ENCODE data around the gene PDCD4.
"Not testable (repeated sequence)": the region's sequence is repeated elsewhere in the genome, so short reads cannot be mapped to it uniquely, and the experiment has no call there.

Gene PDCD4

DNA sequence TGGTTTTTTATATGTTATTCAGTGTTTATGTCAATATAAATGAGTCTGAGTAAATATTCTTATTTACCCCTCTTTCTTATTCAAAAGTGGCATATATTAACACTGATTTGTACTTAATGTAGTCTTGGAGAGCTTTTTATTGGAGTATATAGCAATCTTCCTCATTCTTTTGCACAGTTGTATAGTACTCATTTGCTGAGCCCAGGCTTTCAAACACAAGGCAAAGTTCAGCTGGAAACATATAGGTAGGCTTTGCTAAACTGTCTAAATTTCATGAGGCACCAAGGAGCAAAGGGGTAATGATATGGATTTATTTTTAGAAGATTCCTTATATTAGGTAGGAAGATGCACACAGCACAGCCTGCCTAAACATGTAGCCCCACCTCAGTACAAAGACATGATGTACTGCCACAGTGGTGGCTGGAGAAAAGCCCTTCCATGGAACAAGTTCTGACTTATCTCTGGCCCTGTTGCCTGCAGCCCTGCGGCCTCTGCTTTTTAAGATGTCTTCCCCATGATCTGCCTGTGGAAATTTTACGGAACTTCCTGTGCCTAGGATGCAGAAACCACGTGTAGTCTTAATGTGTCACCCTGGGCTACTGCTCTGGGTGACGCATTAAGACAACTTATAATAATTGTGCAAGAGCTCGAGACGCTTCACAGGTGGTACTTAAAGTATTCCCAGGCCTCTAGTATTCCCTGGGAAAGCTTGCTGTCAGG lies 9.6 kb upstream of the PDCD4 start:
- DNase-seq, result no peak

DNA sequence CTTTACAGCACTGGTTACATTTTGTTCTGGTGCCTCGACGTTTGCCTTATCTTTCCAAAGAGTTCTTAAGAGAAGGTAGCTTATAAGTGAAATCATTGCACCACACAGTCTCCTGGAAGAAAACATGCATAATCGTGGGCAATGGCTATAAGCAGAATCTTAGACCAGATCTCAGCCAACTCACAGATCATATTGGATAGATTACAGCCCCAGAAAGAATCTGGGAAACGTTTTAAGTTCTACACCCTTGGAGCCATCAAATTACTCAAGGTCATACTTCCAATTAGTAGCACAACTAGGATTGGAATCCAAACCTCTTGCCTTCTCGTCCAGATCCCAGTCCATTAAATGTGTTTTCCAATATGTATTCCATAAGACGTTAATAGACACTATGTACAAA lies 8.8 kb upstream of the PDCD4 start:
- DNase-seq, result no peak

DNA sequence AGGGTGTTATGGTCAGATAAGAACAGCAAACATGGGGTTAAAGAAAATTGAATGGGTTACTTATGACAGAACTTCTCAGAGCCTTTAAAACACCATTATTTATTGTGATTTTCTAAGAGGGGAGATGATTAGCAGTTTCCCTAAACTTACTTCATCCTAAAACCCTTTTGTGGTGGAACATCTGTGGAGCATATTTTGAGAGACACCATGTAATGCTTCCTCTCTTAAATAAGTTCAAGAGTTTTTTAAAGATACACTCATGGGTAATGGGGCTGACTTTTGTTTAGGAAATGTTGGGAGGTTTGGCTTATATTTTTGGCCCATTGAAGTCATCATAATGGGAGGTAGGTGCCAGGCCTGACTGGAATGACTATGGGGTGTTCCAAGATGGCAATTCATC lies 8.4 kb upstream of the PDCD4 start:
- no peak for DNase-seq

DNA sequence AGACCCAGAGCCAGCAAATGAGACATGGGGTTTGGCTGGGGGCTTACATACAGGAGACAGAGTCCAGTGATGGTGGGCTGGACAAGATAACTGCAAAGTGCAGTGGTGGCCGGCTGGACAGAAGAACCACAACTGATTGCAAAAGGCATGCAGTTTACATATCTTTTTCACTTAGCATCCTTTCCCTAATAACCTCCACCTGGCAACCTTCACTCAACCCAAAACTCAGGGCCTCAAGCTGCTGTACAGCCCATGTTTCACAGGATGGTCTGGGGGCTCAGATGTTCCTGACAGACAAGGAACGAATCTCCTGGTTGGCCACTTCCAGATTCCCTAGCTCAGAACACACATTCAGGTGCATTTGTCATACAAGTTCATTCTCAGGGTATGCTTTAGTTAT lies 7.8 kb upstream of the PDCD4 start:
- DNase-seq, result no peak

DNA sequence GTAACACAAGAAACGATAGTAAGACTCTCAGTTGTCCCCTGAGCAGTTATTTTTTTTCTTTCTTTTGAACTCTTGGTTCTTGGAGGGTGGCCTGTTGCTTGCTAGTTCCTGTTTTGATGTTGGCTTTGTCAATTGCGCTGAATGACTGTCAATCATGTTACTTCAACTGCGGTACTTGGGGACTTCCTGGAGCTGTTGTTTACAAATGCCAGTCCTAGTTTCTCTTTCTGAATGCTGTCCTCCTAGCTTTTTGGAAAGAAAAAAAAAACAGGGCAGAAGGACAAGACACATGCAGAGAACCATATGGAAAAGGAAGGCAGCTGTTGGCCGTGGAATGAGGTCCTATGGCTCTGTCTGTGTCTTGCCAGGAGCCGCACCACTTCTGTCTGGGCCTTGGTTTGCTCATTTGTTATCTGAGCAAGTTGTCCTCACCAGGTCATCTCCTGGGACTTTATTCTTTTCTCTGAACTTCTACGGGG lies 7.0 kb upstream of the PDCD4 start:
- no peak for DNase-seq

DNA sequence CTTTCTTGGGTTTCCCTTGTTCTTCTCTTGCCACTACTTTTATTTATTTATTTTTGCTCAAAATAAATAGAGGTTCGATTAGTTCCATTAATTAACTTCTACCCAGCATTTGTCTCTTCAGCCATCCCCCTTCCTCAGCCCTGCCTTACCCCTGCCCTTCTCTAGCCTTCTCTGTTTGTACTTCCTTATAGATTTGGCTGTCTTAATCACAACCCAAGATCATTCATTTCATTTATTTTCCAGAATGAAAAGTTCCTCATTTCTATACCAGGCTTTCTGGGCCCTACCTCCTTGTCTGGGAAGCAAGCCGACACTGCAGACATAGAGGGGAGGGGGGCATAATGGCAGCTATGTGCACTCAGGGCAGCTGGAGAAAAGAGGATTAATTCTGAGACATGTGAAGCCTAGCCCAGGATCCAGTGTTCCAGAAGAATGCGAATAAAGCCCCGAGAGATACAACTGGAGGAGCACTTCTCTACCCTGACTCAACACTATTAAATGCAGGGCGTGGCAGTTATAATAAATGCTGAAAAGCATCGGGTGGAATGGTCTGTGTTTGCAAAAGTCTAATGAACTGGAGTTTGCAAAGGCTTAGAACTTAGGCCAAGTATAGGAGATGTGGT lies 6.4 kb upstream of the PDCD4 start:
- no peak for DNase-seq

DNA sequence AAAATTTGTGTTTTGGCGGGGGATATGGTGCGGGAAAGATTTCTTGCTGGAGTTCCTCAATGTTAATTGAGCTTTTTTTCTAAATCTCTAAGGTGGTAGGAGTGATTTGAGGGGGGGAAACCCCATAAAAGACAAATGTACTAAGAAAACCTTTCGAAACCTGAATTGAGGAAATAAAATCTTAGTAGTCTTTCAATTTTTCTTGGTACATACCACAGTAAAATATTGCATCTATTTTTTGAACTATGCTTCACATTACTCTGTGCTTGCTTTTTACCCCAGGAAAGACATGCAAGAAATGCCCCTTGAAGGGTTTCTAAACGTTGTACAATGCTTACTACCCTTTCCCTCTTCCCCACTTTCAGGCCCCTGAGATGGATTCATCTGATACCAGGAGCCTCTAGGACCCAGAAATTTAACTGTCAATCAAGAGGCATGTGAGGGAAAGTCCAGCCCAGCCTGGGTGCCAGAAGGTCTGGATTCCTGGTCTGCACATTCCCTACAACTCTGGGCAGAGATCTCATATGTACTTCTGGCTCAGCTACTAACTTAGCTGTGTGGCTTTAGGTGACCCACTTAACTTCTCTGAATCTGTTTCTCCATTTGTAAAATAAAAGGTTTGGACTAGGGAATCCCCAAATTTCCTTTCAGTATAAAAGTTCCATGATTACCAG lies 5.8 kb upstream of the PDCD4 start:
- DNase-seq, result no peak

DNA sequence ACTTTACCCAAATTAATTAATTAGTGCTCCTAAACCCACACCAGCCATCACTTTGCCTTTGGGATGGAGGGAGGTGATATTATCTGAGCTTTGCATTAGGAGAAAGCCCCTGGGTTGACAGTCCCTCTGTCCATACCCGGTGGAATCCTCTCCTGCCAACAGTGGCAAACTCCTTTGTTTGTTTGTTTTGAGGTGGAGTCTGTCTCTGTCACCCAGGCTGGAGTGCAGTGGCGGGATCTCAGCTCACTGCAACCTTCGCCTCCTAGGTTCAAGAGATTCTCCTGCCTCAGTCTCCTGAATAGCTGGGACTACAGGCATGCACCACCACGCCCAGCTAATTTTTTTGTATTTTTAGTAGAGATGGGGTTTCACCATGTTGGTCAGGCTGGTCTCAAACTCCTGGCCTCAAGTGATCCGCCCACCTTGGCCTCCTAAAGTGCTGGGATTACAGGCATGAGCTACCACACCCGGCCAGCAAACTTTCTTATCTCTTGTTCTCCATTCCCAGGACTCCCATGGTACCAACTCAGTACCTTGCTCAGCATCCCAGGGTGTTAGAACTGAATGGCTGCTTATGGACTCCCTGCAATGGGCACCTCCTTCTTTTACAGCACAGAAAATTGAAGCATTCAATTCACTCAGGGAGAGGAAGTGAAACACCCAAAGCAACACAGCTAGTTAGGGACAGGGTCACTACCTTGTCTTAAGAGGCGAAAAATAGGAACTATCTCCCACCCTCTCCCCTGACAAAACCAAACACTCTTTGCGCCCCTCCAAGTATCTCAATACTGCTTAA lies 4.5 kb upstream of the PDCD4 start:
- not testable (repeated sequence) for DNase-seq

DNA sequence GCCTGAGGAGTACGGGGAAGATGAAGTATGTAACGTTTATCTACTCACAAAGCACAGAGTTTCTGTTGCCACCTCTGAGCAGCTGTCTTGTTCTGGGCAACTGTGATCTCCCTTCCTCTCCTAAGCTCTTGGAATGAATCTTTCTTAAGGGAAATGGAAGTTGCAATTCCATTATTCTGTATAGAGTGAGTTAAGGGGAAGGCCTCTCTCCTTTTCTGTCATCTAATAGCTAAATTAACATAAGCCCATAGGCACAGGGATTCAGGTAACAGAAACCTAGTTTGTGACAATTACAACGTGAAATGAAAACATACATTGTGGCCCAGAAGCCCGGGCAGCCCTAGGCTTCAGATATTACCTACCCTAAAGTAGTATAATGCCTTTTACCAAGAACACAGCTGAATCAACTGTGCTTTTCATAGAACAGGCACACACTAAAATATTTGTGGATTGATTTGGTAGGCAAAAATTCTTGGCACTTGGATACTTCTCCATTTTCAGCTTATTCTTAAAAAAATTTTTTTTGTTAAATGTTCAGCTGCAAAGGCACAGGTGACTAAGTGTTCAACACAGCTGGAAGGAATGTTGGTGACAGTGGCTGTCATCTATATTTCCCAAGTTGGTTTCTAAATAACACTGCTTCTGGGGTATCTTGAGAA lies 3.8 kb upstream of the PDCD4 start:
- DNase-seq, result no peak

DNA sequence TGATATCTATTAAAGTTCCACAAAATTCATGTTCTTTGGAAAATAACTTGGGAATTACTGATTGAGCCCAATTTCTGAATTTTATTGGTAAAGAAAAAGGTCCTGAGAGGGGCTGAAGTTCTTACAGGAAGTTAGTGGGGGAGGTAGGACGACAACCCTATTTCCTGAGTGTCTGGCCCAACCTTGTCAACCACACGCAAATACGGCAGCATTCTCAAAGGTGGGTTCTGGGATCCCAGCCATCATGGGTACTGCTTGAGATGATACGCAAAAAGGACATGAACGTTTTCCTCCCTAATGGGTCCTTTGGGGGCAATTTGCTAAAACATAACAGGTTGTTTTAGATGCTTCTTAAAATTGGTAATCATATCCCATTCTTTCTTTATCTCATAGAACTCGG lies 2.7 kb upstream of the PDCD4 start:
- DNase-seq, result no peak

DNA sequence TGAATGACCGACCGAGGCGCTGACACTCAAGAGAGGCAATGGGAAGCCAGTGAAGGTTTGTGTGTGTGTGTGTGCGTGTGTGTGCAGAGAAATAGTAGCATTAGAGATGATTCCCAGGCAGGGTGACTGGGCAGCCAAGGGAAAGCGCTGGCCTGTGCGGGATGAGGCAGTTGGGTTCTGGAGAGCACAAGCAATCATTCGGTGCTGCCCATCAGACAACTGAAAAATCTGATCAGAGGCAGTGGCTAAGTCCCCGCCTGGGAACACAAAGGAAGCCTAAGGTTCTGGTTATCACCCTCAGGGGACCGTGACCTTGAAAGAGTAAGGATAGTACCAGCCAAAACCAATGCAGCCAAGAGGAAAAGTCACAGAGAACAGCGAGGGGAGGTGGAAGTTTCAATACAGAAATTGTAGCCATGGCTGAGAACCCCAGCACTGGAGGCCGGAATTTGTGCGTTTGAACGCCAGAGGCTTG lies 868 bp upstream of the PDCD4 start:
- no peak for DNase-seq

DNA sequence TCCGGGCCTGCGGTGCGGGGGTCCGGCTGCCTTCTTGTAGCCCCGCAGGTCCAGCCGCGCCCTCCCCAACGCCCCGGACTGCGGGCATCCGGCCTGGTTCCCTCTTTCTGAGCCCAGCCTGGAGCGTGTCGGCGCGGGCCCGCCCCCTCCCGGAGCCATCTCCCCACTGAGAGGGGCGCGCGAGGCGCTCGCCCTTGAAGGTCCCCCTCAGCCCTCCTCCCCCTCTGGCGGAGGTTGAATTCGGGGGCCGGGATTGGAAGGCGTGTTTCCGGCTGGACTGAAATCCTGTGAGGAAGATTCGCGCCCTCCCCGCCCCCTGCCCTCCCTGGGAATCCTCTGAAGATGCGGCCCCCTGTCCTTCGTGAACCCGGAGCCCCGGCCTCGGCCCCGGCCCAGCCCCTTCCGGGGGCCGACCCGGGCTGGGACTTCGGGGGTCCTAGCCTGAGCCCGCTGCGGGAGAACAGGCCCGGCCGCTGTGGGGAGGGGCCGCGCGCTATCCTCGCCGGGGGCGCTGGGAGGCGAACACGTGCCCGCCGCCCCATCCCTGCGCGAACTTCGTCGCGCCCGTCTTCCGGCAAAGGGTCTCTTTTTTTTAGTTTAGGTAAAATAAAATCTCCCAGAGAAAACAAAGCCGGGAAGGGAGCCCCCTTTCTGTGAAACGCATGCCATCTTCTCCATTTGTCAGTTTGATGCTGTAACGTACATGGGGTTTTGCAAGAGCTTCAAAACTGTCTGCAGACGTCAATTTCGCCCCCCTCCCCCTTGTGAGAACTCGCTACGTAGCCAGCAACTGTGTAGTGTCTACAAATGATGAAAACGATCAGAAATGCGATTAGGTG lies 636 bp downstream of the PDCD4 start:
- DNase-seq, result peak; percentile 1

DNA sequence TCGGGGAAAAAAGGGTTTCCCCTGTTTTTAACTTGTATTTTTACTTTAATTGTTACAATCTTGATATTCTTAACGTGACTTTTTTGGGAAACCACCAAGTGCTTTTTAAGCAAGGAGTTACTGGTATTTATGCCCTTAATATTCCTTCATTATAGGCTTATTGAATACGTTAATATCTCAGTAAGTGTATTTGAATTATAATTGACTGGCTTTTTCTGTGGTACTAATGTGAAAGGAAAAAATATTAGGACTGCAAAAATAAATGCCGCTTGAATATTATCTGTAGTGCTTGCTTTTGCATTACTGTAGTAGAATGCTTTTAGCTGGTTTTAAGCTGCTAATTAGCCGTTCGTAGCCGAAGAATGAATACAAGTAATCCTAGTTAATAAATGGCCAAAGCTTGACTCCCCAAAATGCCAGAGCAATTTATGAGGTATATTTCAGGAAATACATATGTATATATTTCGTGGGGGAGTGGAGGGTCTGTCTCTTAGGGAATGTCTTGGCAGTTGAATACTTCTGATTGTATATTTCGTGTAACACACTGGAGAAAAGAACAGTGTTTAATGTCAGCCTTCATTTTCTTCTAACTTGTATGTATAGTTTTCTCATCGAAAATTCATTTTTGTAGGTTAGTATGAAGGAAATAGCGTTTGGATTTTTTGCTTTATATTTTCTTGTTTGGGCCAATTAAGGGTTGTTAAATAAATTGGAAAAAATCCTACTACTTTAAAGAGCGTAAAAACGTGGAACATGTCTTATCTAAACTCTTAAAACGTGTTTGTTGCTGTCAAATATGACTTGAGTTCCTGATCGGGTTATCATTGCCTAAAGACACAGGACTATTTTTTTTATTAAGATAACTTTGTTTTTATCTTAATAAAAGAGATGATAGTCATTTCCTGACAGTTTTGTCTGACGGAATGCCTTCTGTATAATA lies 1.5 kb downstream of the PDCD4 start:
- DNase-seq, result no peak

DNA sequence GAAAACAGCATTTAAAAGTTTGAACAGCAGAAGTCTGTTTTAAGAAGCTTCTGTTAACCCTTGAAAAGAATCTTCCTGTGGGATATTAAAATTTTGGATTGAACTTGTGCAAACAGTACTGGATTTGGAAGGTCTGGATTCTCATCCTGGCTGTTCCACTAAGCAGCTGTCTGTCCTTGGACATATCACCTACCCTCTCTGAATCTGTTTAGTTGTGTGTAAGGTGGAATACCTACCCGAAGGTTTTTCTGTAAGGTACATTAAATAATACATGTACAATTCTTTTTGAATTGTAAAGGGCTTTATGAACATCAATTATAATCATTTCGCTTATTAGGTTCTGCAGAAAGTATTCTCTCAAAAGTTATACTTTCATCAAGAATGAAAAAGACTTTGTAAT lies 2.2 kb downstream of the PDCD4 start:
- DNase-seq, result no peak

DNA sequence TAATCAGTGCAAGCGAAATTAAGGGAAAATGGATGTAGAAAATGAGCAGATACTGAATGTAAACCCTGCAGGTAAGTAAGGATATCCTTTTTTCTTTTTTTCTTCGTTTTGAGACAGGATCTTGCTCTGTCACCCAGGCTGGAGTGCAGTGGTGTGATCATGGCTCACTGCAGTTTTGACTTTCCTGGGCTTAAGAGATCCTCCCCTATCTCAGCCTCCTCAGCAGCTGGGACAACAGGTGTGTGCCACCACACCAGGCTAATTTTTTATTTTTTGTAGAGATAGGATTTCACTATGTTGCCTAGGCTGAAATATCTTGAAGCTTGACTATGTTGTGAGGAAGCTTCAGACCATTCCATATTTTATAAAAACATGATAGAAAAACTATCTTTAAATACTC lies 4.3 kb downstream of the PDCD4 start:
- DNase-seq, result no peak

DNA sequence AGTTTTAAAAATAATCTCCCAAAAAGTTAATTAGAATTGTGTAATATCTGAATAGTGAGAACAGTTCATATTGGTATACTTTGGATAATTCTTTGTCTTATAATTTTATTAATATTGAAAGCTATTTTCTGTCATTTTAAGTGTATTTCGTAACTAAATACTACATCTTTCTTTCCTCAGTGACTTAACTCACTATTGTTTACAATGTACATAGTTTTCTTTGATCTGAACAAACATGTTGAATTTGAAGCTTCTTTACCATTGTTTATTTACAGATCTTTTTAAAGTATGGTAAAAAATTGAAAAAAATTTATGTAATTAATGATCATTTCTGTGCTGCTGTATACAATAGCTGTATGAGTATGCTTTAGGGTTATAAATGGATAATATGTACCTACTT lies 5.1 kb downstream of the PDCD4 start:
- DNase-seq, result no peak

DNA sequence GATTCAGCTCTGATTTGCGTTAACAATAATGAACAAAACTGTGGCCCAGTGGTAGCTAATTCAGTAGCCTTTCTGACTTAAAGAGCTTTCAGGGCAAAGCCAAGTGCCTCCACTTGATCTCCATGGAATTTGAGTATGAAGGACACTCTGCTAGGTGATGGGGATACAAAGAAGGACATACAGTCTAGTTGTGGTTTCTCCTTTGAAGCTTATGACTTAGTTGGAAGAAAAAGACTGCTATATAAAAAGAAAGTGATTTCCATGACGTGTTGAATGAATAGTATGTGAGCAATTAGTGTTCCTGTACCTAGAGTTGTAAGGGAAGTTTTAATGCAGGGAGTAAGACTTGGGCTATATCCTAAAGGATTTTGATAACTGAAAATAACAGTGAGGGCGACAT lies 8.3 kb downstream of the PDCD4 start:
- DNase-seq, result no peak

DNA sequence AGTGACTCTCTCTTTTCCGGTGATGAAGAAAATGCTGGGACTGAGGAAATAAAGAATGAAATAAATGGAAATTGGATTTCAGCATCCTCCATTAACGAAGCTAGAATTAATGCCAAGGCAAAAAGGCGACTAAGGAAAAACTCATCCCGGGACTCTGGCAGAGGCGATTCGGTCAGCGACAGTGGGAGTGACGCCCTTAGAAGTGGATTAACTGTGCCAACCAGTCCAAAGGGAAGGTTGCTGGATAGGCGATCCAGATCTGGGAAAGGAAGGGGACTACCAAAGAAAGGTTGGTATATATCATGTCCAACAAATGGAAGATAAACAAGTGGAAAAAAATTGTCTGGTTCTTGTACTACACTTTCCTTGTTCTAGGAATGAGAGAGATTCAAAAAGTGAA lies 9.5 kb downstream of the PDCD4 start:
- DNase-seq, result no peak

DNA sequence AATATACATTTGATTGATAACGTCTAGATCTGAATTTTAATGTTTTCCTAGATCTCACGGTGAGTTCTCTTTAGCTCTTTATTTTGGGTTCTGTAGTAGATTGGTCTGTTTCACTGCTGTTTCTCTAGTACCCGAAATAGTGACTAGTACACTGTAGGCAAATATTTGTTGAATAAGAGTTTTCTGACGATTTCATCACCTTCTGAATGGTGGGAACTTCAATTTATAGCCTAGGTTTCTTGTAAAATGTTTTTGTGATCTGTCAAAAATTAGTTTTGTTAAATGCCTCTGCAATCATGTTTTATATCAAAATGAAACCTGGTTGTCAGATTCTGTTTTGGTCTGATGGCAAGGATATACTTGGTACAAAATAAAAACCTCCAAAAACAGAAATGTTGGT lies 10.2 kb downstream of the PDCD4 start:
- DNase-seq, result no peak

DNA sequence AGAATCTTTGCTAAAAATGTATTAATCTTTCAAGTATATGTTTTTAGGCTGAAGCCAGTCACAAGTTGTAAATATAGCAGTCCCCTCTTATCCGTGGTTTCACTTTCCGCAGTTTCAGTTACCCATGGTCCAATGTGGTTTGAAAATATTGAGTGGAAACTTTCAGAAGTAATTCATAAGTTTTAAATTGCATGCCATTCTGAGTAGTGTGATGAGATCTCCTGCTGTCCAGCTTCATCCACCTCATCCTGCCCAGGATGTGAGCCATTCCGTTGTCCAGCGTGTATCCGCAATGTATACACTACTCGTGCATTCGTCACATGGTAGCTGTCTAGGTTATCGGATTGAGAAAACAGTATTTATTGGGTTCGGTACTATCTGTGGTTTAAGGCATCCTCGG lies 12.2 kb downstream of the PDCD4 start:
- DNase-seq, result no peak
